CD8-positive, alpha-beta memory T cell (primary cell): ENCODE data around the gene EIF4A3. TPM values are rescaled to one million over a fixed set of nuclear protein-coding genes. Genes with fewer than 3 reads are reported as not detected.
"Not testable (repeated sequence)": the region's sequence is repeated elsewhere in the genome, so short reads cannot be mapped to it uniquely, and the experiment has no call there.

Source experiments
- CTCF ChIA-PET: fragments of 350-600 bp; sonication (Branson Sonifier 250); formaldehyde crosslinking; loops from one replicate; lab custom pipeline; 2021; ENCODE audit warnings: antibody characterized with exemption; lab: Charles Lee
- POLR2A ChIA-PET: fragments of 350-600 bp; sonication (Branson Sonifier 250); formaldehyde crosslinking; loops from one replicate; lab custom pipeline; 2021; ENCODE audit warnings: antibody characterized with exemption; lab: Charles Lee
- DNase-seq, 5 donors: peaks; one replicate each; pipeline versions ENCODE4 v3.0.0 to v3.0.0-alpha.2; 2020 to 2022; ENCODE audit warnings: mixed read lengths in 1 of 5
- H3K27ac ChIP-seq: one replicate; pipeline ENCODE4 v1.7.0; 2013; ENCODE audit warnings: low read depth, mild to moderate bottlenecking, low read length, moderate library complexity
- H3K27me3 ChIP-seq: 2 replicates; pipeline ENCODE4 v1.7.0; 2013; ENCODE audit warnings: low read length, mild to moderate bottlenecking; ENCODE audit not compliant: insufficient read depth, poor library complexity, severe bottlenecking
- H3K36me3 ChIP-seq: 2 replicates; pipeline ENCODE4 v1.7.0; 2013; ENCODE audit warnings: mild to moderate bottlenecking, low read length, moderate library complexity; ENCODE audit not compliant: insufficient read depth
- H3K4me1 ChIP-seq: 2 replicates; pipeline ENCODE4 v1.7.0; 2013; ENCODE audit warnings: mild to moderate bottlenecking, low read length, moderate library complexity; ENCODE audit not compliant: insufficient read depth
- H3K4me3 ChIP-seq: 2 replicates; pipeline ENCODE4 v1.7.0; 2013; ENCODE audit warnings: mild to moderate bottlenecking, low read length
- H3K9me3 ChIP-seq: 2 replicates; pipeline ENCODE4 v1.7.0; 2013; ENCODE audit warnings: mild to moderate bottlenecking, low read length
- H3K27ac Mint-ChIP-seq, 8 donors: one replicate each; pipeline ENCODE4 v1.8.0; 2020 to 2021; ENCODE audit warnings: mixed read lengths in 8 of 8, mild to moderate bottlenecking in 6 of 8, inconsistent platforms in 3 of 8, moderate library complexity in 3 of 8
- H3K27me3 Mint-ChIP-seq, 2 donors: one replicate each; pipeline ENCODE4 v1.8.0; 2020 to 2021; ENCODE audit warnings: mixed read lengths in 2 of 2, mild to moderate bottlenecking in 1 of 2, moderate library complexity in 1 of 2
- H3K36me3 Mint-ChIP-seq, 3 donors: one replicate each; pipeline ENCODE4 v1.8.0; 2020 to 2021; ENCODE audit warnings: mixed read lengths in 3 of 3, inconsistent platforms in 1 of 3, mild to moderate bottlenecking in 1 of 3
- H3K4me1 Mint-ChIP-seq, 3 donors: one replicate each; pipeline ENCODE4 v1.8.0; 2020 to 2021; ENCODE audit warnings: mixed read lengths in 3 of 3, inconsistent platforms in 1 of 3, mild to moderate bottlenecking in 1 of 3
- H3K4me3 Mint-ChIP-seq, 7 donors: one replicate each; pipeline ENCODE4 v1.8.0; 2020 to 2021; ENCODE audit warnings: mixed read lengths in 7 of 7, mild to moderate bottlenecking in 6 of 7, moderate library complexity in 4 of 7, inconsistent platforms in 2 of 7
- H3K9me3 Mint-ChIP-seq, 5 donors: one replicate each; pipeline ENCODE4 v1.8.0; 2020 to 2022; ENCODE audit warnings: mixed read lengths in 5 of 5, mild to moderate bottlenecking in 3 of 5, moderate library complexity in 2 of 5, inconsistent platforms in 1 of 5
- polyA plus RNA-seq: library from polyadenylated mRNA; unstranded; fragments of 300-500 nt; fragmentation: Illumina TruSeq; gene quantifications from one replicate; pipeline ENCODE4 v1.2.3, GENCODE V29; 2021
- total RNA-seq, 2 experiments: library from RNA; stranded (reverse); gene quantifications; one replicate each; pipeline ENCODE4 v1.2.3, GENCODE V29; 2021

Gene EIF4A3
- total and polyA plus RNA-seq, 3 experiments from 2014 or later, result 77.6 to 181 (median 174) TPM

DNA sequence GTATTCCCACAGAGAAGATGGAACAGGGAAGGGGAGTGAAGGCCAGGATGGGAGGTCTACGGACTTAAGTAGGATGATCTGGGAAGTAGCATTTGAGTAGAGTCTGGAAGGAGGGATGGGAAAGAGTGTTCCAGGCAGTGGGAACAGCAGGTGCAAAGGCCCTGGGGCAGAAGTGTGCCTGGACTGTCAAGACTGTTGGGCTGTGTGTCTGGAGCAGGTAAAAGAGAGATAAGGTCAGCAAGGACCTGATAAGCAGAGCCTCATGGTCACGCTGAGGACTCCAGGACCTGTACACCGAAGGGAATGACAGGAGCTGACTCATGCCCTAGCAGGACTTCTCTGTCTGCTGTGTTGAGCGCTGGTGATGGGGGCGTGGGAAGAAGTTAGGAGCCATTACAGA is 22.2 kb upstream of the EIF4A3 start:
- POLR2A ChIA-PET, result no interaction called here
- Histone ChIP-seq H3K4me3 (no peak overlapping the region), H3K9me3 (no peaks in the 10 kb centered on the region), H3K4me1 (no peaks in the 10 kb centered on the region), H3K27ac (no peak overlapping the region), H3K36me3 (no peaks in the 10 kb centered on the region), H3K27me3 (no peaks in the 10 kb centered on the region)
- CTCF ChIA-PET, result no interaction called here
- DNase-seq, result no peak
- Mint-ChIP-seq H3K4me1 (no peaks in the 10 kb centered on the region), H3K9me3 (no peaks in the 10 kb centered on the region), H3K27ac (peak overlapping the region in 1 of 8 donors; percentile 54), H3K4me3 (no peak overlapping the region), H3K36me3 (no peaks in the 10 kb centered on the region), H3K27me3 (peaks cover 6 to 15% of the 10 kb centered on the region in 2 donors)

GRCh38 chr17:80168371-80168770 is 21.4 kb upstream of the EIF4A3 start:
- H3K4me1 Mint-ChIP-seq, result no peaks in the 10 kb centered on the region
- no peak for DNase-seq
- Histone ChIP-seq H3K27ac (no peak overlapping the region), H3K4me1 (no peaks in the 10 kb centered on the region), H3K9me3 (no peaks in the 10 kb centered on the region), H3K4me3 (no peak overlapping the region), H3K36me3 (no peaks in the 10 kb centered on the region), H3K27me3 (no peaks in the 10 kb centered on the region)
- ChIA-PET CTCF (no interaction called here), POLR2A (no interaction called here)
- peaks cover 6 to 16% of the 10 kb centered on the region in 2 donors for H3K27me3 Mint-ChIP-seq
- H3K4me3 Mint-ChIP-seq, result no peak overlapping the region
- H3K27ac Mint-ChIP-seq, result no peak overlapping the region
- no peaks in the 10 kb centered on the region for H3K36me3 Mint-ChIP-seq
- no peaks in the 10 kb centered on the region for H3K9me3 Mint-ChIP-seq

DNA sequence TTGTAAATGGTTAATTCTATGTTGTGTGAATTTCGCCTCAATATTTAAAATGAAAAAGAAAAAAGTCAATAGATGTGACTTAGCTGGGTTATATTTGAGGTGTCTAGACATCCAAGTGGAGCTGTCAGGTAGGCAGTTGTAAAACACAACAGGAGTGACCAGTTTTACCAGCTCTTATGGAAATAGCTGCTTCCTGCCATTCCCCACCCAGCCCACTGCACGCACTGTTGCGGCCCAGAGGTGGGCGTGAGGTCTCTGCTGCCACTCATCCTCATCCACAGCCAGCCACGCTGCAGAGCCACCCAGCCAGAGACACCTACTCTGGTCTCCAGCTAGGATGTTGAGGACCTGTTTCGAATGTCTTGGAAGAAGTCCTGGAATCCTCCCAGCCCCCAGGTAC is 19.5 kb upstream of the EIF4A3 start:
- ChIA-PET POLR2A (no interaction called here), CTCF (no interaction called here)
- Mint-ChIP-seq H3K4me1 (no peaks in the 10 kb centered on the region), H3K9me3 (no peaks in the 10 kb centered on the region), H3K27me3 (peaks cover 8 to 25% of the 10 kb centered on the region in 2 donors), H3K36me3 (no peaks in the 10 kb centered on the region), H3K4me3 (no peak overlapping the region), H3K27ac (no peak overlapping the region)
- Histone ChIP-seq H3K9me3 (no peaks in the 10 kb centered on the region), H3K36me3 (no peaks in the 10 kb centered on the region), H3K27me3 (no peaks in the 10 kb centered on the region), H3K4me1 (no peaks in the 10 kb centered on the region), H3K4me3 (no peak overlapping the region), H3K27ac (no peak overlapping the region)
- DNase-seq, result no peak

DNA sequence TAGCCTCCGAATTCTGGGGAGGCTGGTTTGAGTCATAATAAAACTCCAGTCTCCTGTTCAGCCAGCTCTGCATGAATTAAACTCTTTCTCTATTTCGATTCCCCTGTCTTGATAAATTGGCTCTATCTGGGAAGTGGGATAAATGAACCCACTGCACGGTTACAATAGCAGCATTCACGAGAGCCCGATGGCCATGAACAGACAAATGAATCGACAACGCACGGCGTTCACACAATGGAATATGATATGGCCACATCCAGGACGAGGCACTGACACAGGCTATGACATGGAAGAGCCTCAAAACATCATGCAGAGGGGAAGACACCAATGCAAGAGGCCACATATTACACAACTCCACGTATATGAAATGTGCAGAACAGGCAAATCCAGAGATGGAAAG is 17.3 kb upstream of the EIF4A3 start:
- Mint-ChIP-seq H3K9me3 (no peaks in the 10 kb centered on the region), H3K4me1 (no peaks in the 10 kb centered on the region), H3K27me3 (peaks cover 14 to 41% of the 10 kb centered on the region in 2 donors), H3K4me3 (no peak overlapping the region), H3K27ac (no peak overlapping the region), H3K36me3 (no peaks in the 10 kb centered on the region)
- Histone ChIP-seq H3K4me1 (no peaks in the 10 kb centered on the region), H3K27ac (no peak overlapping the region), H3K36me3 (no peaks in the 10 kb centered on the region), H3K4me3 (no peak overlapping the region), H3K27me3 (peaks cover 4% of the 10 kb centered on the region), H3K9me3 (no peaks in the 10 kb centered on the region)
- DNase-seq, result no peak
- POLR2A ChIA-PET, result no interaction called here
- CTCF ChIA-PET, result interaction anchor here (0.7 kb wide), 1 partner anchor 666 kb away, joined by 3 read pairs; no protein-coding TSS in a partner anchor

GRCh38 chr17:80163336-80163735 is 16.4 kb upstream of the EIF4A3 start:
- Histone ChIP-seq H3K4me1 (no peaks in the 10 kb centered on the region), H3K4me3 (no peak overlapping the region), H3K9me3 (no peaks in the 10 kb centered on the region), H3K27ac (no peak overlapping the region), H3K36me3 (no peaks in the 10 kb centered on the region), H3K27me3 (peaks cover 4% of the 10 kb centered on the region)
- POLR2A ChIA-PET, result no interaction called here
- CTCF ChIA-PET, result interaction anchor here (0.7 to 1.2 kb wide), 2 partner anchors 16 to 665 kb away, joined by 3 read pairs; no protein-coding TSS in a partner anchor
- no peak overlapping the region for H3K27ac Mint-ChIP-seq
- H3K4me3 Mint-ChIP-seq, result no peak overlapping the region
- H3K4me1 Mint-ChIP-seq, result no peaks in the 10 kb centered on the region
- peaks cover 14 to 42% of the 10 kb centered on the region in 2 donors for H3K27me3 Mint-ChIP-seq
- H3K36me3 Mint-ChIP-seq, result no peaks in the 10 kb centered on the region
- DNase-seq, result no peak
- H3K9me3 Mint-ChIP-seq, result no peaks in the 10 kb centered on the region

GRCh38 chr17:80160536-80160935 is 13.6 kb upstream of the EIF4A3 start:
- Mint-ChIP-seq H3K9me3 (peaks cover 0 to 5% (median 4%) of the 10 kb centered on the region in 5 donors), H3K36me3 (peaks cover 0 to 6% (median 0%) of the 10 kb centered on the region in 3 donors), H3K4me3 (no peak overlapping the region), H3K27ac (no peak overlapping the region), H3K27me3 (peaks cover 10 to 35% of the 10 kb centered on the region in 2 donors), H3K4me1 (no peaks in the 10 kb centered on the region)
- ChIA-PET CTCF (no interaction called here), POLR2A (no interaction called here)
- Histone ChIP-seq H3K4me3 (no peak overlapping the region), H3K27ac (no peak overlapping the region), H3K36me3 (no peaks in the 10 kb centered on the region), H3K9me3 (no peaks in the 10 kb centered on the region), H3K4me1 (no peaks in the 10 kb centered on the region), H3K27me3 (peaks cover 4% of the 10 kb centered on the region)
- DNase-seq, result no peak

DNA sequence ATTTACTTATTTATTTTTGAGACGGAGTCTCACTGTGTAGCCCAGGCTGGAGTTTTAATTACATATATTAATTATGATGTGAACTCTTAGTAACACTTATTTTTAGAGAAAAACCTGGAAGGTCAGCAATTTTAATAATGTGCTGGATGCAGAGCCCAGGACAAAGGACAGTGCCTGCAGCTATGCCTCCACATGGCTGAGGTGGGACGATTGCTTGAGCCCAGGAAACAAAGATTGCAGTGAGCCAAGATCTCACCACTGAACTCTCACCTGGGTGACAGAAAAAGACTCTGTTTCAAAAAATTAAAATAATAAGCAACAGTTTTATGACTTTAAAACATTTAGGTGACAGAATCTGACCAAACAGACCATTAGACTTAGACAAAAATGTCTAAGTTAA is 11.9 kb upstream of the EIF4A3 start:
- peaks cover 0 to 5% (median 4%) of the 10 kb centered on the region in 5 donors for H3K9me3 Mint-ChIP-seq
- DNase-seq, result no peak

DNA sequence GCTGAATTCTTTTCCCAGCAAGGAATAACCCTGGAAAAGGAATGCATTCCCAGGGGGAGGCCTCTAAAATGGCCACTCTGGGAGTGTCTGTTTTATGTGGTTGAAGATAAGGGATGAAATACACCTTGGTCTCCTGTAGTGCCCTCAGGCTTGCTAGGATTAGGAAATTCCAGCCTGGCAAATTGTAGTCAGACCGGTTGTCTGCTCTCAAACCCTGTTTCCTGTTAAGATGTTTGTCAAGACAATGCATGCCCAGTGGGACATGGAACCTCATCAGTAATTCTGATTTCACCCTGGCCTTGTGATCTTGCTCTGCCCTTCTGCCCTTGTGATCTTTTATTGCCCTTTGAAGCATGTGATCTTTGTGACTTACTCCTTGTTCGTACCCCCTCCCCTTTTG is 8.7 kb upstream of the EIF4A3 start:
- DNase-seq, H3K4me3 ChIP-seq, H3K4me1 ChIP-seq, H3K4me1 Mint-ChIP-seq, H3K36me3 ChIP-seq, H3K9me3 Mint-ChIP-seq, H3K27me3 ChIP-seq, H3K27ac ChIP-seq, POLR2A ChIA-PET, CTCF ChIA-PET, H3K9me3 ChIP-seq, H3K36me3 Mint-ChIP-seq, H3K4me3 Mint-ChIP-seq: not testable (repeated sequence)
- Mint-ChIP-seq H3K27ac (peak overlapping the region in 1 of 8 donors; percentile 39), H3K27me3 (peaks cover 6 to 16% of the 10 kb centered on the region in 2 donors)

More for the DNA sequence above, 11.9 kb upstream of the EIF4A3 start:
- Mint-ChIP-seq H3K36me3 (peaks cover 0 to 6% (median 0%) of the 10 kb centered on the region in 3 donors), H3K27me3 (peaks cover 10 to 29% of the 10 kb centered on the region in 2 donors), H3K27ac (peak overlapping the region in 1 of 8 donors; percentile 18), H3K4me3 (no peak overlapping the region), H3K4me1 (no peaks in the 10 kb centered on the region)
- Histone ChIP-seq H3K4me1 (no peaks in the 10 kb centered on the region), H3K4me3 (no peak overlapping the region), H3K27ac (no peak overlapping the region), H3K27me3 (peaks cover 4% of the 10 kb centered on the region), H3K9me3 (no peaks in the 10 kb centered on the region), H3K36me3 (no peaks in the 10 kb centered on the region)
- ChIA-PET POLR2A (no interaction called here), CTCF (no interaction called here)
